ENCODE data around the gene CTBP2.

Gene CTBP2

DNA sequence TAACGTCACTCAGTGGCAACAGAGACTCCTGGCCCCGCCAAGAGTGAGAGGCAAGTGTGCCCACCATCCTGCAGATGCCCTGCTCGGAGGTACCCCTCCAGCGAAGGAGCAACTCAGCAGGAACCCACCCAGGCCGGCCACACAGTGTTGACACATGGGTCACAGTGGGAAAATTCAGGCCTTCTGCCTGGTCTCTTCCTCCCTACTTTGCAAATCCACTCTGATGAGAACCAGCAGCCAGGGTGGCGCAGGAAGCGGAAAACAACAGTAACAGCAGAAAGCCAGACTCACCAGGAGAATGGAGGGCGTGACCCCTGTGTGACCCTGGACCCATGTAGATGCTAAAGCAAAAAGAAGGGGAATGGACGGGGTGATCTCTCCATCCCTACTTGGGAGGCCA is 53.8 kb downstream of the CTBP2 start:
- no peak for DNase-seq (ENCODE audit: low read depth)

DNA sequence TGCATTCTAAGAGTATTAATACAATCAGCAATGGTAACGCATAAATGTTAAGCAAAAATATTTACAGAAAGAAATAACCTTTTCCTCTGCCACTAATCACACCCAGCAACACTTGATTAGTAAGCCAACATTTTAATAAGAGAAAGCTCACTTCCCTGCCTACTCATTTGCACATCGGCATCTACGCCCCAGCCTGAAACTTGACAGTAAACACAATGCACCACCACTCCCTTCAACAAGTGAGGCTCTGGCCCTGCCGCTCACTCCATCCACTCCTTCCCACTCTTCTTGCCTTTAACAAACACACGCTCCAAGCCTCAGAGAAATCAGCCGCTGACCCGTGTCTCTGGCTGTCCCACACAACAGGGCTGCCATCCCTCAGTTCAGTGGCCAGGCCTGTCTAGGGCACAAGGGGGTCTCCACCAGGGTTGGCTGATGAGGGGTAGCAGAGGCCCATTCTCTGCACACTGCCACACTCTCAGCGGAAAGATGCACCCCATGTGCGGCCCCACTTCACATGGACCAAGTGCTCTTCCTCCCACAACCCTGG is 54.6 kb downstream of the CTBP2 start:
- no peak for DNase-seq (ENCODE audit: low read depth)

DNA sequence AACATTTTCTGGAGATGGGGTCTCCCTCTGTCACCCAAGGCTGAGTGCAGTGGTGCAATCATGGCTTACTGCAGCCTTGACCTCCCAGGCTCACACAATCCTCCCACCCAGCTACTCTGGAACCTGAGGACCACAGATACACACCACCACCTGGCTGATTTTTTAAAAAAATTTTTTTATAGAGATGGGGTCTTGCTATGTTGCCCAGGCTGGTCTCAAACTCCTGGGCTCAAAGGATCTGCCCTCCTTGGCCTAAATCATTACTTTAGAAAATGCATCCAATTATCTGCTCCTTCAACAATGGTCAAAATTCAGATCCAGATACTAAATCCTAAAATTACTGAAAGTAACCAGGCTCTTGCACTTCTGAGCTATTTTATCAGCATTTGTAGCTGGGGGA is 55.2 kb downstream of the CTBP2 start:
- no peak for DNase-seq (ENCODE audit: low read depth)

DNA sequence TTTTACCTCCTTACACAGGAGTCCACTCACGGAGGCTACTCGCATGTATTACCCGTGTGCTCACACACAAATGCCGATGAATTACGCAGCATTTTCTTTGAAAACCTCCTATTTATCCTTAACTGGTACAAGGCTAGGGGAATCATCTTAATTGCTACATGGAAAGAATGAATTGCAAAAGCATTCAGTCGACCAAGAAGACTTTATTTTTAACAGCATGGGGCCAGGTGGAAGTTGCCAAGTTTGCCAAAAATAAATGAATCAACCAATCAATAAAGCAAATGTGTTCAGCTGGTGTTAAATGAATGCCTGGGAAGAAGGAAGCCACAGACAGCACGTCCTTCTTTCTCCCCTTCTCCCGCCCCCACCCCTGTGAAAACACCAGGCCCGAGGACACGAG is 55.8 kb downstream of the CTBP2 start:
- no peak for DNase-seq (ENCODE audit: low read depth)

DNA sequence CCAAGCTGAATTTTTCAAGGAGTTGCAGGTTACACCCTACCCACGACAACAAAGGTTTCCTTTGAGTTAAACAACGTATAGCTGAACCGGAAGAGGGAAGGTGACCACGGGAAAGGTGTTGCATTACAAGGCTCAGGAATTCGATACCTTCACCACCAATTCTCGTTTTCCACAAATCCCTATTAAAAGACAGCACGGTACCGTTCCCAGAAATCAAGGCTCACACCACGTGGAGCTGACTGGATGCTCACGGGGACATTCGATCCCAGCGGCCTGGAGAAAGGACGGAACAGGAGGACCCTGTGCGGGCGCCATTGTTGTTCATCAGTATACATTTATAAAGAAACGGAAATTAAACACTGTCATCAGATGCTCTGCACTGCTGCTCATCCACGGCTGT is 56.4 kb downstream of the CTBP2 start:
- DNase-seq (ENCODE audit: low read depth), result no peak

DNA sequence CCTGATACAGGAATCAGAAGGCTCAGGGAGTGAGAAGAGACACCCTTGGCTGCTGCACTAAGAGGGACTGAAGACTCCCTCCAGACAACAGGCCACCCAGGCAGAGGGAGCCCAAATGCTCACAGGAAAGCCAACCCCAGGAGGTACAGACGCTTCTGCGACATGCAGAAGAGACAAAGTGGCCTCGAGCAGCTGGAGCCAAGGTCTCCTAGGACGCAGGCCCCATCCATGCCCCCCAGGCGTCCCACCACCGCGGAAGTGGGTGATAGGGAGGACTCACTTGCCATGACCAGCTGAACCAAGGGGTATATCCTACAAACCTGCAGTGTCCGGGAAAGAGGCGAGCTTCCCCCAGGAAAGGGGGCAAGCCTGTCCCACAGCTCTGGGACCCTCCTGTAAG is 56.9 kb downstream of the CTBP2 start:
- no peak for DNase-seq (ENCODE audit: low read depth)

DNA sequence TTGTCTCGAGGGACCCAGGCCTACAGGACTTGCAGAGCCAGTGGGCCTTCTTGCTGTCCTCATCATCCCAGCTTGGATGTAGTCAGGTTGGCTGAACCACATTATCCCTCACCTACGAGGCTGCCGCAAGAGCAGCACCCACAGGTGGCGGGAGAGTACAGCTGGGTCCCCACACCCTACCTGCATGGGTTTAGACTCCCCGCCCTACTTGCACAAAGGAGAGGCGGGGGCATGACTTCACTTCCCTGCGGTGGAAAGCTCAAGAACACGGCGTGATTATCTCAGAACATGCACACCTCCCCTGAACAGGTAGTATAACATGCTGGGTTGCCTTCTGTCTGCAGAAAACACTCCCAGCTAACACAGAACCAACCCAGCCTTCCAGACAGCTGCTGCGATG is 57.5 kb downstream of the CTBP2 start:
- DNase-seq (ENCODE audit: low read depth), result no peak

DNA sequence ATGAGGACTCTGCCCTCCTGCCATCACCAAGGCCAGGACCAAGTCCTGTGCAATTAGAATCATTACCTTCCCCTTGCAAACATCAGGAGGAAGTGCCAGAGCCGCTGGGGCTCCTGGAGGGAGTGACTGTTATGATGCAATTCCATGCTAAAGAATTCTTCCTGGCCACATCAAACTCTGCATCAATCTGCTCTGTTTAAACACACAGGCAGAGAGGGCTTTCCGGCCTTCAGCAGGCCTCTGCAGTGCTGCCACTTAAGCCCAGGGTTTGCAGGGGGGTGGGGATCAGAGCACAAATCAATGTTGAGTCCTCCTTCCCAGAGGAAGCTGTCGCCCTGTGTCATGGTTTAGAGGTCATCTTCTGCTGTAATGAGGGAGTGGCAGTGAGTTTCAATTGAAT is 58.1 kb downstream of the CTBP2 start:
- DNase-seq (ENCODE audit: low read depth), result no peak

DNA sequence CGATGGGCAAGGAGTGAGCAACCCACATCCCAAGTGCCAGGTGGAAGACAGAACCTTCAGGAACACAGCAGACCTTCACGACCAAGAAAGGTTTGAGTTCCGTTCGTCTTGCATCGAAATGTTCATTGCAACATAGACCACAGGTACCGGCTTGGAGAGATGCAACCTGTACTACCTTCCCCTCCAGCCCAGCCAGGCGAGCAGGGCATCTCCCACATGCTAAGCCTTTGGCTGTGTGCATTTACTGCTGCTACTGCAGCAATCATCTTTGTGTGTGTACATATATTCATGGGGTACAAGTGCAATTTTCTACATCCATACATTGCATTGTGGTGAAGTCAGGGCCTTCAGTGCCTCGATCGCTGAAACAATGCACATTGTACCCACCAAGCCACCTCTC is 58.8 kb downstream of the CTBP2 start:
- no peak for DNase-seq (ENCODE audit: low read depth)

DNA sequence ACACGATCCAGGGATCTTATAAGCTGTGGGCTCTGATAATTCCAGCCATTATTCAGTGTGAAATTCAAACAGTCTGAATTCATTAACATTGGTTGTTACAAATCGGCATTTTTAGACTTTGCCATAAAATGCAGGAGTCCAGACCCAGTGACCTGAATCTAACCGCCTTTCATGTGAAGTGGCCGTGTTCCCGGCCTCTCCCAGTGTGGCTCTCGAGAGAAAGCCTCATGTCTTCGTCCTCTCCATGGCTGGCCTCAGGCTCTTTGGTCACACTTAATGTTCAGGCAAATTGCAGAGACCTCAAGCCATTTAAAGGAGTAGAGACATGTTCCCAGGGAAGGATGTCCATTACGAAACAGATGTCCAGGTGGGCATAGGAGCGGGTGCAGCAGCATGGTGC is 59.3 kb downstream of the CTBP2 start:
- no peak for DNase-seq (ENCODE audit: low read depth)

DNA sequence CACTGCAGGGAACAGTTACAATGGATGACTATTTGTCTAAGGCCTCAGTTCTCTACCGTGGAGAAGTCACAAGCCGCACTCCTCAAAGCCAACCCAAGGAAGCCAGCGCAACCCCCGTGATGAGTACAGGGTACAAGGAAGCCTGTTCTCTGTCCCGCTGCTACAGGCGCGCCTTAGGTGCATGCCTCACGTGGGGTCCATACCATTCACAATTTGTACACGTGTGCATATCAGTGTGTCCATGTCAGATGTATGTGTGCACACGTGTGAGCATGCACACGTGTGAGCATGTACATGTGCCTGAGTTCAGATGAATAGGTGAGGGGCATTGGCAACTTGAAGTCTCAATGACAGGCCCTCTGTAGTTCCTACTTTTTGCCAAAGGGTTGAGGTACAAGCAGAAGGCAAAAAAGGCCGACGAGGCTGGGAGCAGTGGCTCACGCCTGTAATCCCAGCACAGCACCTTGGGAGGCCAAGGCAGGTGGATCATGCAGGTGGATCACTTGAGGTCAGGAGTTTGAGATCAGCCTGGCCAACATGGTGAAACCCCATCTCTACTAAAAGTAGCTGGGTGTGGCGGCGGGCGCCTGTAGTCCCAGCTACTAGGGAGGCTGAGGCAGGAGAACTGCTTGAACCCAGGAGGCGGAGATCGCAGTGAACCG is 62.8 kb downstream of the CTBP2 start:
- no peak for DNase-seq (ENCODE audit: low read depth)

DNA sequence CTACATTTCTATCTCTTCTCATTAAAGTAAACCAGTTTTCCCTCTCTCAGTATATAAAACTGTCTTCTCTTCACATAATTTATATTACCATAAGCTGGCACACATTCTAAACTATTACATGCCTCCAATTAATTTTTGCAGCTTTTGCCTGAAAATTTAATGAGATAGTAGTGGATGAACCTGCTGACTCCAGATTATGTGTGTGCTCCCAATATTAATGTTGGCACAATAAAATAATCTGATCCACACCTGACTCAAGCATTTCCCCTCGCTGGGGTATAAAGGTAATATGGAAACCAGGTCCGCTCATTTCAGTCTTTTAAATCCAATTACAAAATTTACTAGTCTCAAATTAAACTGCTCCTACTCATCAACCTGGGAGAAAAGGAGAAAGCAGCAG is 63.4 kb downstream of the CTBP2 start:
- no peak for DNase-seq (ENCODE audit: low read depth)

DNA sequence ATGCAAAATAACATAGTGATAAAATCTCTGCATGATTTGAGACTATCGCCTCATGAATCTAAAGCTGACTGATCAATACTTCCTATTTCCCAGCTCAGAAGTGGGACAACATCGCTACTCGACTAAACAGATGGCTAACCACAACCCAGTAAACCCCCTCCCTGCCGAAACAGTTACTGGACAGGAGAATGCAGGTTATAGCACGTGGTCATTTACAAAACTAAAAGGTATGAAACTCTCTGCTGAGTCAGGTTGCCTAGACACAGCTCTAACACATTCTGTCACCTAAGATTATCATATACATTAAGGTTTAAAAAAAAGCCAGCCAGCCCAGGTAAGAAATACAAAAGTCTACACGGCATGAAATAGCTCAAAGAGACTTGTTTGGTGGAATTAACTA is 64.0 kb downstream of the CTBP2 start:
- DNase-seq (ENCODE audit: low read depth), result no peak

DNA sequence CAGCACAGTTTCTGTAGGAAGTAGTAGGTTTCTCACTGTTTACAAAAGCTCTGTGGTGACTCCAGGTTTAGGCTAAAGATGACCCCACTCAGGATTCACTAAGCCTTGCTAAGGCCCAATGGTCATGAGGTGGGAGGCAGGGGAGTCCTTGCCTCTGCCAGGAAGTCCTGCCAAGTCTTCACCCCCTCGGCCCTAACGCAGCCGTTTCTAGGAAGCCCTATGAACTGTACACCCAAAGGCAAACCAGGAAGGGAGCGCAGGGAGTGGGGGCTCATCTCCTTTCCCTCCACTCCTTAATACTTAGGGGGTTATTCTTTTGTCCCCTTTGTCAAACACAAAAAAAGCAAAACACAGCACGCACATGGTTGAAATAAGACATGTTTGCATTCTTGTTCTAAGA is 64.6 kb downstream of the CTBP2 start:
- no peak for DNase-seq (ENCODE audit: low read depth)

DNA sequence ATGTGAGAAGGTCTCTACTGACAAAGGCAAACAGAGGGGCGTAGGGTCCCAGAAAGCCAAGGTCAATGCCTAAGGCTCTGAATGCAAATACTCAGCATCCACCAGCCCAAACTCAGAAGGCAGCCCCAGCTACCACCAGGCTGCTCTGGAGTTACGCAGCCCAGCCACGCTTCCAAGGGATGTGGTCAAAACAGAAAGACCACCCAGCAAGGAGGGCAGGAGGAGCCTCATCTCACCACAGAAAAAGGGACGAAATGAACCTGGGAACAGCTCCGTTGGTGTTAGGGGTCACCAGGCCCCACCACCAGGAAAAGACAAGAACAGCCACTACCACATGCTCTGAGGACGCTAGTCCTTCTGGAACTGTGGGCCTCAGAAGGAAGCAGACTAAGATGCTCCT is 65.1 kb downstream of the CTBP2 start:
- DNase-seq (ENCODE audit: low read depth), result no peak

DNA sequence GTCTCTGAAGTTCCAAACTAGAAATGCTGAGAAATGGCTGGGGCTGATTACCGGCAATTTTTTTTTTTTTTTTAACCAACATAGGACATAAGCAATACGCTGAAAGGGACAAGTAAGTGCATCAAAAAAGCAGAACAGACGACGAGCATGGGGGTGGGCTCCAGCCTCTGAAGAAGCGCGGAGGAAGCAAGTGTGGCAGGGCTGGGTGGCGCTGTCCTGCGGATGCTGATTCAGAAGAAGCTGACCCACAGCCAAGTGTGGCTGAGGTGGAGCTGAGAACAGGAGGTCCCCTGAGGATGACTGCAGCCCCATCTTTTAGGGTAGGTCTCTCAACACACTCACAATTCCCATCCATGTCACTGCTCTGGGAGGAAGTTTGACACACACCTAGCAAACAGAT is 65.6 kb downstream of the CTBP2 start:
- no peak for DNase-seq (ENCODE audit: low read depth)

DNA sequence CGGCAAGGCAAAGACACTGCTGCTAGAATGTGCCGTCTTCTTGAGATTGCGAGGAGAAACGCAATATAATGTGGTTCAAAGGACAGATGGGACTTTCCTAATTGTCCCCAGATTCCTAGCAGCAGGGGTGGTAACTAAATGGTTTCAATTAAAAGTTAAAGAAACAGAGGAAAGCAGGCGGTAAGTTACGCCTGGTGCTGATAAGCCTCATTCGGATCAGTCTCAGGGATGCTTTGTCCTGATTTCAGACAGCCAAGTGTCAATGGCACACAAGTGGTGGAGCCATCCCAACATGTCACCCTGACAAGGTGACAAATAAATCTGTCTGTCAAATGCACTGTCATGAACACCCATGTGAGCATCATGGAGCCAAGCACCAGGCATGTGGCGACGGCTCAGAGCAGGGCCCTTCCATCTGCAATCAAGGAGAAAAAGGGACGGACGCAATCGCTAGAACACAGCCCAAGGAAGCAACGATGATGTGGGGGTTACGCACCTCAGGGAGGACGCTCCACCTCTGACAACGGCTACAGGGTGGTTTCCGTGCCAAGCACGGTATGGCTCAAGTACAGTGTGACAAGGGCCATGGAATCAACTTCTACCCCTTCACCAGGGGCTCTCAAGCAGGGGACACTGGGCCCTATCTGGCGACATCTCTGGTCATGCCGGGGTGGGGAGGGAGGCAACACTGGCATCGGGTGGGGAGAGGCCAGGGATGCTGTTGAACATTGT is 66.2 kb downstream of the CTBP2 start:
- DNase-seq (ENCODE audit: low read depth), result no peak

DNA sequence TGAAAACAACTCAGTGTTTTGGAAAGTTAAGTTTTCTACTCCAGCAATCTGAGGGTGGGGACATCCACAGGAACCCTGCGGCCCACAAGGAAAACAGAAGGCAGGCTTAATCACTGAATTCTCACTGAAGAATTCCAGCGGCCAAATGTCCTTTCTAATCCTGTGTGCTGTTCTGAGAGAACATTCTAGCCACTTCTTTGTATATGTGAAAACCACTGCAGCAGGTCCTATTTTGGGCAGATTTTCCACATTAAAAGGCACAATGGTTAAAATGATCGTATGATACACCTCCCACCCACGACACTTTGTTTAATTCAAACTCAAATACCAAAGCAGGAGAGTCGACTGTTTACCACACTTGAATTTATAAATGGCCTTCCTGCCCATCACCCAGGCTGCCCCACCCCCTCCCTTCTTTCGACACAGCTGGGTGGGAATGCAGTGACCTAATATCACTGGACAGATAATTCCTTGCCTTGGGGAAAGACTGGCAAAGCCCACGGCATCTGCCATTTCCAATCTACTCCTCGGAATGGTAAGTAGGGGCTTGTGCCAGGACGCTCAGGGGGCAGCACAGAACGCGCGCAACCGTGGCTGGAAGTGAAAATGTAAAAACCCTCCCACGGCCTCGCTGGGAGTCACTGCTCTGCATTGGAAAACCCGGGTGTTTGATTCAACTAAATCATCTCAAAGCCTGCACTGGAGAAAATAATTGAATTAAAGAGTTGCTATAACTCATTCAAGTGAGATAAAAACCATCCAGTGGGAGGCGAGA is 67.0 kb downstream of the CTBP2 start:
- no peak for DNase-seq (ENCODE audit: low read depth)

DNA sequence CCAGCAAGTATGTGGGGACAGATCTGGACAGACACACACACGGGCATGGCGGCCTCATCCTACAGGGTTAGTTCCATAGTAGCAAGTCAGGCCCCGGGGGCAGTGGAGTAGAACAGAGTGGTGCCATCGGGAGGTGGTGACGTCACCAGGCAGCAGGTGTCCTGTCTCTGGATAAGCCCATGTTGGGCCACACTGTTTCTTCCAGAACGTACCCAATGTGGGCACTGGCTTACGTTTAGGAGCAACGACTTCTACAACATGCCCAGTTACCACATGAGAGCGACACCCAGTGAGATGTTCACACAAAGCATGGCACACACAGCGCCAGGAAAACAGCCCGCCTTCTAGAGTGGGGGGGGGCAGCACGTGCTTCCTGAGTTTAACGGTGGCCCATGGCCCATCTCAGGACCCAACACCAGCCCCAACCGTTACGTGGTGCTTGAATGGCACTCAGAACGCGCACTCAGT is 67.8 kb downstream of the CTBP2 start:
- no peak for DNase-seq (ENCODE audit: low read depth)

DNA sequence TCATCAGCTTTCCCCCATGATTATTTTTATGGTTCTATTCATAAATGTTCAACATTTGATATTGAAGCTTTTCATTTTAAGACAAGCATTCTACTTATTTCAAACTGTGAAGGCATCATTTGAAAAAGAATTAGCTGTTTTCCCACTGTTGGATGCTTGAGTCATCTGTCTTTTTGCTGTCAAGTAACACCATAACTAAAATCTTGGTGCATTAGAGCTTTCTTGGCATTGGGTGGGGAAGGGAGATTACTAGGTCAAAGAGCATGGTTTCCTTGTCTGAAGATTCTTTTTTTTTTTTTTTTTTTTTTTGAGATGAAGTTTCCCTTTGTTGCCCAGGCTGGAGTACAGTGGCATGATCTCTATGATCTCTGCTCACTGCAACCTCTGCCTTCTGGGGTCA is 68.5 kb downstream of the CTBP2 start:
- DNase-seq (ENCODE audit: low read depth), result no peak

DNA sequence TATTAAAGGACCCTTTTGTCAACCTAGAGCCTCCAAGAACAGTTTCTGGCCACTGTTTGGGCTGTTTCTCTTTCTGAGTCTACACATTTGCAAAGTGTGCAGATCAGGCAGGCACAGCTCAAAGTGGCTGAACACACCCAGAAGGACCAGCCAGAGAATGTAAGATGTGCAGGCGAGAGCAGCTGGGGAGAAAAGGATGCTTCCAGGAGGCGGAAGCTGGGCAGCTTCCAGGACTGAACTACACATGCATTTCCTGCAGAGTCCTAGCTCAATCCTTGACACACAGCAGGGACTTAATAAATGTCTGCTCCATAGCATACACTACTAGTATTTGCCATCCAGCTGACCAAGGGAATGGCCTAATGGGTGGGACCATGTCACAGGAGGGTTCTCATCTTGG is 70.9 kb downstream of the CTBP2 start:
- no peak for DNase-seq (ENCODE audit: low read depth)

DNA sequence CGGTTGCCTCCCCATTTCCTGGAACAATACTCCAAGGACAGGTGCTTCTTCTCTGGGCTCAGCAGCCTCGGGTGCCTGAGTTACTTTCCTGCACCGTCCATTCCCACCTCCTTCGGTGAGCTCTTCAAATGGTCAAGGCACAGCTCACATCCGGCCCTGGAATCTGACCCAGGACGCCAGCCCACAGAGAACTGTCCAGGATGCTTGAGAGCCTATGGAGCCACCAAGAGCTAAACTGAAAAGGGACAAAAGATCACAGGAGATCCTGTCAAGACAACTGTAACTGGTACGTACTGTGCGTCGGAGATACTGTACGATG is 72.5 kb downstream of the CTBP2 start:
- DNase-seq (ENCODE audit: low read depth), result no peak

All from stromal cell of bone marrow (primary cell).